GM20000 (cell line): ENCODE data around the gene PHETA1.

Source experiments
- DNase-seq: peaks from one replicate; pipeline ENCODE4 v3.0.0; 2012; ENCODE audit warnings: low spot score
- CTCF ChIP-seq: IDR thresholded peaks from 2 replicates; pipeline ENCODE4 v1.5.1; 2012; ENCODE audit warnings: mild to moderate bottlenecking, control low read depth; ENCODE audit errors: extremely low read depth, missing control alignments

The PHETA1 gene

GRCh38 chr12:111352296-111352993, 16.4 kb downstream of the PHETA1 start:
- no peak for DNase-seq
- no peak for TF ChIP-seq CTCF

- TF ChIP-seq CTCF: no peak
- DNase-seq: no peak
Measured at GRCh38 chr12:111351026-111351425, 17.9 kb downstream of the PHETA1 start.

GRCh38 chr12:111349748-111350520, 19.0 kb downstream of the PHETA1 start:
- no peak for DNase-seq
- TF ChIP-seq CTCF: no peak

GRCh38 chr12:111349101-111349747, 19.7 kb downstream of the PHETA1 start:
- DNase-seq: no peak
- TF ChIP-seq CTCF: no peak

GRCh38 chr12:111347891-111348644, 20.8 kb downstream of the PHETA1 start:
- no peak for TF ChIP-seq CTCF
- DNase-seq: no peak

- TF ChIP-seq CTCF: no peak
Measured at GRCh38 chr12:111344254-111344875, 24.5 kb downstream of the PHETA1 start.

More at GRCh38 chr12:111344254-111344875, 24.5 kb downstream of the PHETA1 start:
- DNase-seq: no peak
